ENCODE results near the gene ZNF436.

ZNF436 gene

GRCh38 chr1:23369335-23370013 is at the start of gene ZNF436:
Gene ZNF436, minus strand, starts transcription at chr1:23369836. Its CDS starts 1,831 bp downstream, at chr1:23368005.
- DNase-seq (ENCODE audit: low read depth in 1 of 2, low spot score in 1 of 2), result peak; percentile 2 to 17

- no peak for DNase-seq (ENCODE audit: low read depth in 1 of 2, low spot score in 1 of 2)
Observed at GRCh38 chr1:23419180-23419579, 49.5 kb upstream of the ZNF436 start.

GRCh38 chr1:23417570-23417969 is 47.9 kb upstream of the ZNF436 start:
- no peak for DNase-seq (ENCODE audit: low read depth in 1 of 2, low spot score in 1 of 2)

- DNase-seq (ENCODE audit: low read depth in 1 of 2, low spot score in 1 of 2), result no peak
Observed at GRCh38 chr1:23416964-23417363, 47.3 kb upstream of the ZNF436 start.

GRCh38 chr1:23408797-23409290 is 39.2 kb upstream of the ZNF436 start:
- no peak for DNase-seq (ENCODE audit: low read depth in 1 of 2, low spot score in 1 of 2)

- DNase-seq (ENCODE audit: low read depth in 1 of 2, low spot score in 1 of 2), result no peak
Observed at GRCh38 chr1:23407016-23407630, 37.5 kb upstream of the ZNF436 start.

GRCh38 chr1:23405946-23406345 is 36.3 kb upstream of the ZNF436 start:
- no peak for DNase-seq (ENCODE audit: low read depth in 1 of 2, low spot score in 1 of 2)

GRCh38 chr1:23403735-23404486 is 34.3 kb upstream of the ZNF436 start:
- DNase-seq (ENCODE audit: low read depth in 1 of 2, low spot score in 1 of 2), result peak; percentile 76

GRCh38 chr1:23403355-23403734 is 33.7 kb upstream of the ZNF436 start:
- no peak for DNase-seq (ENCODE audit: low read depth in 1 of 2, low spot score in 1 of 2)

GRCh38 chr1:23403038-23403336 is 33.4 kb upstream of the ZNF436 start:
- no peak for DNase-seq (ENCODE audit: low read depth in 1 of 2, low spot score in 1 of 2)

- no peak for DNase-seq (ENCODE audit: low read depth in 1 of 2, low spot score in 1 of 2)
Observed at GRCh38 chr1:23402286-23403037, 32.8 kb upstream of the ZNF436 start.

- DNase-seq (ENCODE audit: low read depth in 1 of 2, low spot score in 1 of 2), result no peak
Observed at GRCh38 chr1:23401313-23401712, 31.7 kb upstream of the ZNF436 start.

- DNase-seq (ENCODE audit: low read depth in 1 of 2, low spot score in 1 of 2), result no peak
Observed at GRCh38 chr1:23400324-23401114, 30.9 kb upstream of the ZNF436 start.

- DNase-seq (ENCODE audit: low read depth in 1 of 2, low spot score in 1 of 2), result no peak
Observed at GRCh38 chr1:23399229-23399628, 29.6 kb upstream of the ZNF436 start.

GRCh38 chr1:23397908-23398307 is 28.3 kb upstream of the ZNF436 start:
- DNase-seq (ENCODE audit: low read depth in 1 of 2, low spot score in 1 of 2), result no peak

- no peak for DNase-seq (ENCODE audit: low read depth in 1 of 2, low spot score in 1 of 2)
Observed at GRCh38 chr1:23396380-23396779, 26.7 kb upstream of the ZNF436 start.

- DNase-seq (ENCODE audit: low read depth in 1 of 2, low spot score in 1 of 2), result no peak
Observed at GRCh38 chr1:23395849-23396248, 26.2 kb upstream of the ZNF436 start.

- DNase-seq (ENCODE audit: low read depth in 1 of 2, low spot score in 1 of 2), result no peak
Observed at GRCh38 chr1:23395154-23395724, 25.6 kb upstream of the ZNF436 start.

- no peak for DNase-seq (ENCODE audit: low read depth in 1 of 2, low spot score in 1 of 2)
Observed at GRCh38 chr1:23394684-23395083, 25.0 kb upstream of the ZNF436 start.

GRCh38 chr1:23394181-23394580 is 24.5 kb upstream of the ZNF436 start:
- no peak for DNase-seq (ENCODE audit: low read depth in 1 of 2, low spot score in 1 of 2)
